IPS-18c (cell line): Measurements from ENCODE around the gene KCNE5.
"Not testable (repeated sequence)": the region's sequence is repeated elsewhere in the genome, so short reads cannot be mapped to it uniquely, and the experiment has no call there.

Experiments used
- H3K4me3 ChIP-seq: 2 replicates; pipeline ENCODE4 v1.7.0; 2013; ENCODE audit warnings: low read depth, mild to moderate bottlenecking, low read length, moderate library complexity; ENCODE audit not compliant: insufficient read depth
- H3K9me3 ChIP-seq: one replicate; pipeline ENCODE4 v1.6.1; 2013; ENCODE audit warnings: mild to moderate bottlenecking, low read length, moderate library complexity; ENCODE audit not compliant: control insufficient read depth, insufficient read depth

The KCNE5 gene

GRCh38 chrX:109624641-109625616 lies at the start of gene KCNE5:
TSS of gene KCNE5 (minus strand) at chrX:109625172. CDS start at chrX:109625020, 152 bp downstream.
- no peaks in the 10 kb centered on the region for H3K9me3 ChIP-seq
- peak within 1 kb of the TSS; percentile 31; the same call in 1 of the 2 replicates for H3K4me3 ChIP-seq

GRCh38 chrX:109672239-109672638 lies 47.3 kb upstream of the KCNE5 start:
- peaks cover 2% of the 10 kb centered on the region for H3K9me3 ChIP-seq

GRCh38 chrX:109671170-109671569 lies 46.2 kb upstream of the KCNE5 start:
- not testable (repeated sequence) for H3K9me3 ChIP-seq, H3K4me3 ChIP-seq

More at GRCh38 chrX:109672239-109672638, 47.3 kb upstream of the KCNE5 start:
- no peak overlapping the region for H3K4me3 ChIP-seq

DNA sequence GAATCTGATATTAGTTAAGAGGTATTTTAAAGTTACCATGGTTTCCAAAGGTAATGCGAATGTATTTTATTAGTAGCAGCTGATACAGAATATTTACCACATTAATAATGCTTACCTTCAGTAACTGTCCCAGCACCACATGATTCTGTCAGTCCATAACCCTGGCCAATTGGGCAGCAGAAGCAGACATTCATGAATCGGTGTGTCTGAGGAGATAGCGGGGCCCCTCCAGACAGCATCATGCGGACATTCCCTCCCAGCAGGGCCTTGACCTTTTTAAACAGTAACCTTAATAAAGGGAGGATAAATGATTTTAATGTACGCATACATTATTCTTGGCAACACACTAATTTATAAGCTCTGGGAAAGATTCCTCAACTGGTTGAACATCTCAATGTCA lies 43.0 kb upstream of the KCNE5 start:
- no peak overlapping the region for H3K4me3 ChIP-seq
- peaks cover 2% of the 10 kb centered on the region for H3K9me3 ChIP-seq

DNA sequence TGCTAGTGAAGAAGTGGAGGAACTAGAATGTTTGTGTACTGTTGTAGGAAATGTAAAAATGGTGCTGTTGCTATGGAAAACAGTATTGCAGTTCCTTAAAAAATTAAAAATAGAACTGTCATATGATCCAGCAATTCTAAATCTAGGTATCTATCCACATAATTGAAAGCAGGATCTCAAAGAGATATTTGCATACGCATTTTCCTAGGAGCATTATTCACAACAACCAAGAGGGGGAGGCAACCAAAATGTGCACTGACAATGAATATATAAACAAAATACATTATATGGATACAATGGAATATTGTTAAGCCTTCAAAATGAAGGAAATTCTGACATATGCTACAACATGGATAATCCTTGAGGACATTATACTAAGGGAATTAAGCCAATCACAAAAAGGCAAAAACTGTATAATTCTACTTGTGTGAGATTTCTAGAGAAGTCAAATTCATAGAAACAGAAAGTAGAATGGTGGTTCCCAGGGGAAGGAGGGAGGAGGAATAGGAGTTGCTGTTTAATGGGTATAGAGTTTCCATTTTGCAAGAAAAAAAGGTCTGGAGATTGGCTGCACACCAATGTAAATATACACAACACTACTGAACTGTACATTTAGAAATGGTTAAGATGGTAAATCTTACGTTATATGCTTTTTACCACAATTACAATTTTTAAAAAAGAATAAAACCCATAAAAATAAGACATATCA lies 35.6 kb upstream of the KCNE5 start:
- no peaks in the 10 kb centered on the region for H3K9me3 ChIP-seq
- H3K4me3 ChIP-seq: no peak overlapping the region

DNA sequence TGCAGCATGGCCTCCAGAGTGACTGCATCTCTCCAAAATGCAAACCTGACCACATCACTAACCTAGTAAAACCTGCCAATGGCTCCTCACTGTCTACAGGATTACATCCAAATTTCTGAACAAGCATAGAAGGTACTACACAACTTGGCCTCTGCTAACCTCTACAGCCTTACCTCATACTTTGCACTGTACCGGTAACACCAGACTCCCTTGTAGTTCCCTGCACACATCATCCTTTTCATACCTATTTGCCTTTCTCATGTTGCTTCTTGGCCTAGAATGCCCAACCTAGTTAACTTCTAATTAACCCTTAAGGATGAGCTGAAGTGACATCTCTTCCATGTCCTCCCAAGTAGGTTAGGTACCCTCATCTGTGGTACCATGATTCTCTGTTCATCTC lies 33.4 kb upstream of the KCNE5 start:
- H3K9me3 ChIP-seq: no peaks in the 10 kb centered on the region
- H3K4me3 ChIP-seq: no peak overlapping the region

GRCh38 chrX:109657364-109657763 lies 32.4 kb upstream of the KCNE5 start:
- not testable (repeated sequence) for H3K4me3 ChIP-seq, H3K9me3 ChIP-seq

DNA sequence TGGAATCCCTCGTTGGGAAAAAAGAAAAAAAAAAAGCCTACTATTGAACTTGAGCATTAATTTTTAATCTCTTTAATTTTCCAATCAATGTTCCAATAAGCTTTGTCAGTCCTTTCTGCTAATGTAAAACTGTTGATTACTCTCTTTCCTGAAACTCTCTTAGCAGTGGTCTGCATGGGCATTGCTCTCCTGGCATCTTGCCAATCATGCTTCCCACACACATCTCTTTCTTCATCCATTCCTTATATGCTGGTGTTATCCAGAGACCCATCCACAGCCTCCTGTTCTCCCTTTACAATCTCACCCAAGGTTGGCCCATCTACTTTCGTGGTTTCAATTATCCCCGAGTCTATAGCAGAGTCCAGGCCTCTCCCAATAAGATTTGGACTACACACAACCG lies 31.8 kb upstream of the KCNE5 start:
- Histone ChIP-seq H3K9me3 (no peaks in the 10 kb centered on the region), H3K4me3 (no peak overlapping the region)

GRCh38 chrX:109655502-109656201 lies 30.7 kb upstream of the KCNE5 start:
- Histone ChIP-seq H3K9me3 (no peaks in the 10 kb centered on the region), H3K4me3 (no peak overlapping the region)

DNA sequence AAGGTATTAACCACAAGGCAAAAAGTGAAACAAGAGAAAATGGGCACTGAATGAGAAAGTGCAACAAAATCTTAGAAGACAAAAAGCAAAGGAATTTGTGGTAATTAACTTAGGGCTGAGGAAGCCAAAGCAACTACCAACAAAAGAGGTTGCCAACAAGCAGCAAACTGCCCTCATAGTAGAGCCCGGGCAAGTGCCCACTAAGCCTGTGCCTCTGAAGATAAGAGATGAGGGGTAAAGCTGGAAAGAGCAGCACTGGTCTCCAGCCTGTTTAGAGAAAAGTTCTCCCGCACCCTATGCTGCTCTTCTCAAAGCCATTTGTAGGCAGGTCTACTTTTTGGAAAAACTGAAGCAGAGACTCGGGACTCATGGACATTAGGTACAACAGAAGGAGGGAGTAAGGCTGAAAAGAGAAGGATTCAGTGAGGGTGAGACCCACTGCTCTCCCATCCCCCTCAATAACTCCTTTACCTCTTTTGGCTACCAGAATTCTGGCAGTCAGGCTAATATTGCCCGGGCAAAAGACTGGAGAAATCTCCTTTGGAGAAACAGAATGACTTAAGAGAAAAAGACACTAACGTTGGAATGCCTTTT lies 29.6 kb upstream of the KCNE5 start:
- Histone ChIP-seq H3K4me3 (no peak overlapping the region), H3K9me3 (no peaks in the 10 kb centered on the region)

GRCh38 chrX:109644671-109645070 lies 19.7 kb upstream of the KCNE5 start:
- H3K9me3 ChIP-seq, H3K4me3 ChIP-seq: not testable (repeated sequence)

- Histone ChIP-seq H3K4me3 (no peak overlapping the region), H3K9me3 (no peaks in the 10 kb centered on the region)
Measured at GRCh38 chrX:109643687-109644086, 18.7 kb upstream of the KCNE5 start.

GRCh38 chrX:109638158-109638557 lies 13.2 kb upstream of the KCNE5 start:
- Histone ChIP-seq H3K9me3 (no peaks in the 10 kb centered on the region), H3K4me3 (no peak overlapping the region)

- H3K4me3 ChIP-seq, H3K9me3 ChIP-seq: not testable (repeated sequence)
Measured at GRCh38 chrX:109637477-109637876, 12.5 kb upstream of the KCNE5 start.

DNA sequence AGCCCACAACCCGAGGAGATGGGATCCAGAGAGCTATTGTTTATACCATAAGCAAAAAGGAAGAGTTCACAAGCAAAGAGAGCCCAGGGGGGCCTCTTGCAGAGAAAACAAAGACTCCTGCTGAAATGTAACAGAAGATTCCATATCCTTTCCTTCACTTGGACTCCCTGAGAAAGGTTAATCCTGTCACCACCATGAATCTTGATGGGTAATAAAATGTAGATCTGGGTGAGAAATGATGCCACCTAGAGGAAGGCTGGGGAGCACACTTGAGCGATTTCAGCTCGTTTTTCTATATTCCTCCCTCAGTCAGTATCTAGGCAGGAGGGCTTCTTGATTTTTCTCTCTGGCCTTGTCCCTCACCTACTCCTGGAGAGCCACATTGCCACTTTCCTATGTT lies 10.2 kb upstream of the KCNE5 start:
- H3K9me3 ChIP-seq: no peaks in the 10 kb centered on the region
- no peak overlapping the region for H3K4me3 ChIP-seq

GRCh38 chrX:109632906-109633504 lies 8.0 kb upstream of the KCNE5 start:
- H3K4me3 ChIP-seq: no peak overlapping the region
- no peaks in the 10 kb centered on the region for H3K9me3 ChIP-seq

DNA sequence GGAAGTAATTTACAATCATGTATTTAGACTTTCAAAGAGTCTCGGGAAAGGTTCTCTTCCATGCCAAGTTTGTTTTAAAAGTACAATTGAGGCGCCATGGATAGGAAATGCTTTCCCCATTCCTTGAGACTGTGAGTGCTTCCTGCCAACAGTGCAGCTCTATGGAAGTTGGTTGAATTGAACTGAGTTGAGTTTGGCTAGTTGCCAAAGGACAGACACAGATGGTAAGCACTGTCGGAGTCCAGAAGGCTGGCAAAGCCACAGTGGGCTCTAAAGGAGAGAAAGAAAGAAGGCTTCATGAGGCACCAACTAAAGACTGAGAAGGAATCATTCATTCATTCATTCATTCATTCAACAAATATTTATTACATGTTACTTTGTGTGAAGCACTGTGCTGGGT lies 4.3 kb upstream of the KCNE5 start:
- Histone ChIP-seq H3K4me3 (no peak overlapping the region), H3K9me3 (no peaks in the 10 kb centered on the region)
